Activated CD8-positive, alpha-beta T cell treated with anti-CD3 and anti-CD28 coated beads, Interleukin-2, amount 10 ng/mL, durations not matched to agents 7 days and 5 days (primary cell): Measurements from ENCODE around the gene POU2F1. TPM values are rescaled to one million over a fixed set of nuclear protein-coding genes. Genes with fewer than 3 reads are reported as not detected.

Experiments
- ATAC-seq: fragments of 150-1000 bp; cut with Tn5 transposase; one replicate; pipeline ENCODE4 v1.10.0; 2021; ENCODE audit warnings: moderate library complexity
- CTCF ChIA-PET: fragments of 350-600 bp; sonication (Branson Sonifier 250); formaldehyde crosslinking; loops from one replicate; lab custom pipeline; 2021; ENCODE audit warnings: antibody characterized with exemption; lab: Charles Lee
- POLR2A ChIA-PET: fragments of 350-600 bp; sonication (Branson Sonifier 250); formaldehyde crosslinking; loops from one replicate; lab custom pipeline; 2021; ENCODE audit warnings: antibody characterized with exemption; lab: Charles Lee
- DNase-seq: peaks from one replicate; pipeline ENCODE4 v3.0.0-alpha.2; 2020
- H3K27ac Mint-ChIP-seq: one replicate; pipeline ENCODE4 v1.8.0; 2021; ENCODE audit warnings: mild to moderate bottlenecking, mixed read lengths
- H3K27me3 Mint-ChIP-seq: one replicate; pipeline ENCODE4 v1.8.0; 2021; ENCODE audit warnings: low read depth, mixed read lengths
- H3K36me3 Mint-ChIP-seq: one replicate; pipeline ENCODE4 v1.8.0; 2021; ENCODE audit warnings: low read depth, mixed read lengths
- H3K4me1 Mint-ChIP-seq: one replicate; pipeline ENCODE4 v1.8.0; 2021; ENCODE audit warnings: low read depth, mixed read lengths
- H3K4me3 Mint-ChIP-seq: one replicate; pipeline ENCODE4 v1.8.0; 2021; ENCODE audit warnings: mild to moderate bottlenecking, mixed read lengths
- H3K9me3 Mint-ChIP-seq: one replicate; pipeline ENCODE4 v1.8.0; 2022; ENCODE audit warnings: mixed read lengths; ENCODE audit not compliant: insufficient read depth
- total RNA-seq, 2 experiments: library from RNA; stranded (reverse); gene quantifications; one replicate each; pipeline ENCODE4 v1.2.3, GENCODE V29; 2021

POU2F1 gene
- total RNA-seq, 2 experiments from 2014 or later, result 22.7 to 23.3 TPM

DNA sequence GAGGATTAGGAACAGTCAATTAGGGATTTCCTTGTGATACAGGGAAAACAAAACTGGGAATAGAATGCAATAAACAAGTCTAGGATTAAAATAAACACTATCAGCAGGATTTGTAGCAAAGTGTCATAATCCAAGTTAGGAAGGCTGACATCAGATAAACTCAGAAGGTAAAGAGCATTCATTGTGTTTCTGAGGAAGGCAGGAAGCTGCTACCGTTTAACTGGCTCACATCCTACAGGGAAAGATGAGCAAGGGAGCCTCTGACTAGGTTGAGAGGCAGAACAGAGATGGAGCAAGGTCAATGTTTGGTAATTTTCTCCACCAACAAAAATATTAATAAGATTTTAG lies 124.7 kb downstream of the POU2F1 start:
- Mint-ChIP-seq H3K27ac (no peak overlapping the region), H3K27me3 (no peaks in the 10 kb centered on the region), H3K4me1 (peaks cover 3% of the 10 kb centered on the region), H3K36me3 (no peaks in the 10 kb centered on the region), H3K4me3 (no peak overlapping the region), H3K9me3 (no peaks in the 10 kb centered on the region)
- ATAC-seq (no peak), DNase-seq (no peak)
- ChIA-PET CTCF (no interaction called here), POLR2A (no interaction called here)

DNA sequence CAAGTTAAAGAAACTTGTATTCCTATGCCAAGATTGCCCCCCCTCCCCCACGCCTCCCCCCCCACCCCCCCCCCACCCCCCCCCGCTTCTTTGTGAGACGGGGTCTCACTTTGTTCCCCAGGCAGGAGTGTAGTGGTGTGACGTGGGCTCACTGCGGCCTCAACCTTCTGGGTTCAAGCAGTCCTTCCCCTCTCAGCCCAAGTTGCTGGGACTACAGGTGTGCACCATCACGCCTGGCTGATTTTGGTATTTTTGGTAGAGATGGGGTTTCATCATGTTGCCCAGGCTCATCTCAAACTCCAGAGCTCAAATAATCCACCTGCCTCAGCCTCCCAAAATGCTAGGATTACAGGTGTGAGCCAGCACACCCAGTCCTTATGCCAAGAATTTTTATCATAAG lies 136.6 kb downstream of the POU2F1 start:
- DNase-seq, result no peak
- no peak for ATAC-seq
- POLR2A ChIA-PET, result no interaction called here
- no peak overlapping the region for H3K4me3 Mint-ChIP-seq
- H3K9me3 Mint-ChIP-seq, result no peaks in the 10 kb centered on the region
- H3K27me3 Mint-ChIP-seq, result no peaks in the 10 kb centered on the region
- peaks cover 4% of the 10 kb centered on the region for H3K36me3 Mint-ChIP-seq
- no peaks in the 10 kb centered on the region for H3K4me1 Mint-ChIP-seq
- H3K27ac Mint-ChIP-seq, result no peak overlapping the region
- CTCF ChIA-PET, result no interaction called here

DNA sequence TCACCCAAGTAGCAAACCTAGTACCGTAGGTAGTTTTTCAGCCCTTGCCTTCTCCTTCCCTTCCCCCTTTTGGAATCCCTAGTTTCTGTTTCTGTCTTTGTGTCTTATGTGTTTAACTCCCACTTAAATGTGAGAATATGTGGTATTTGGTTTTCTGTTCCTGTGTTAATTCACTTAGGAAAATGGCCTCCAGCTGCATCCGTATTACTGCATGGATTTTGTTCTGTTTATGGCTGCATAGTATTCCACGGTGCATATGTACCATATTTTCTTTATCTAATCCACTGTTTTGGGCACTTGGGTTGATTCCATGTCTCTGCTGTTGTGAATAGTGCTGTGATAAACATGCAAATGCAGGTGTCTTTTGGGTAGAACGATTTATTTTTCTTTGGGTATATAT lies 138.6 kb downstream of the POU2F1 start:
- ChIA-PET POLR2A (no interaction called here), CTCF (no interaction called here)
- Mint-ChIP-seq H3K27me3 (no peaks in the 10 kb centered on the region), H3K9me3 (no peaks in the 10 kb centered on the region), H3K4me1 (no peaks in the 10 kb centered on the region), H3K36me3 (peaks cover 2% of the 10 kb centered on the region), H3K27ac (no peak overlapping the region), H3K4me3 (no peak overlapping the region)
- DNase-seq (no peak), ATAC-seq (no peak)

DNA sequence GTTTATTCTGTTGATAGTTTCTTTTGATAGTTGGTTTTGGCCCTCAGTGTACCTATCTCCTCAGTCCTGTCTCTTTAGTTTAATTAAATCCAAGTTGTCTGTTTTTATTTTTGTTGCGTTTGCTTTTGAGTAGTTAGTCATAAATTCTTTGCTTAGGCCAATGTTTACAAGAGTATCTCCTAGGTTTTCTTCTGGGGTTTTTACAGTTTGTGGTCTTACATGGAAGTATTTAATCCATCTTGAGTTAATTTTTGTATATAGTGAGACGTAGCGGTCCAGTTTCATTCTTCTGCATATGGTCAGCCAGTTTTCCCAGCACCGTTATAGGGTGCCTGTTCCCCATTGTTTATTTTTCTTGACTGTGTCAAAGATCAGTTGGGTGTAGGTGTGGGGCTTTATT lies 139.4 kb downstream of the POU2F1 start:
- Mint-ChIP-seq H3K4me3 (no peak overlapping the region), H3K27ac (no peak overlapping the region), H3K36me3 (peaks cover 2% of the 10 kb centered on the region), H3K9me3 (no peaks in the 10 kb centered on the region), H3K4me1 (no peaks in the 10 kb centered on the region), H3K27me3 (no peaks in the 10 kb centered on the region)
- ATAC-seq (no peak), DNase-seq (no peak)
- ChIA-PET CTCF (no interaction called here), POLR2A (no interaction called here)

- Mint-ChIP-seq H3K9me3 (no peaks in the 10 kb centered on the region), H3K4me1 (no peaks in the 10 kb centered on the region), H3K4me3 (no peak overlapping the region), H3K27me3 (no peaks in the 10 kb centered on the region), H3K27ac (no peak overlapping the region), H3K36me3 (peaks cover 8% of the 10 kb centered on the region)
- POLR2A ChIA-PET, result no interaction called here
- CTCF ChIA-PET, result interaction anchor here (0.7 to 1.5 kb wide), 4 partner anchors 10 to 39 kb away, joined by 3 read pairs; no protein-coding TSS in a partner anchor
- no peak for ATAC-seq
- no peak for DNase-seq
Measured at GRCh38 chr1:167362638-167363037, 142.0 kb downstream of the POU2F1 start.

- Mint-ChIP-seq H3K27me3 (no peaks in the 10 kb centered on the region), H3K9me3 (no peaks in the 10 kb centered on the region), H3K27ac (no peak overlapping the region), H3K36me3 (peaks cover 7% of the 10 kb centered on the region), H3K4me3 (no peak overlapping the region), H3K4me1 (no peaks in the 10 kb centered on the region)
- ATAC-seq (no peak), DNase-seq (no peak)
- ChIA-PET POLR2A (interaction anchor here (0.8 kb wide), 1 partner anchor 144 kb away, joined by 3 read pairs; the partner anchor contains the start of gene POU2F1), CTCF (no interaction called here)
Measured at GRCh38 chr1:167364826-167365225, 144.1 kb downstream of the POU2F1 start.

- ChIA-PET POLR2A (no interaction called here), CTCF (no interaction called here)
- Mint-ChIP-seq H3K27me3 (no peaks in the 10 kb centered on the region), H3K36me3 (peaks cover 6% of the 10 kb centered on the region), H3K4me1 (no peaks in the 10 kb centered on the region), H3K4me3 (no peak overlapping the region), H3K9me3 (no peaks in the 10 kb centered on the region), H3K27ac (no peak overlapping the region)
- ATAC-seq, result no peak
- no peak for DNase-seq
Measured at GRCh38 chr1:167365360-167365759, 144.7 kb downstream of the POU2F1 start.

GRCh38 chr1:167367705-167368104 lies 147.0 kb downstream of the POU2F1 start:
- H3K9me3 Mint-ChIP-seq, result no peaks in the 10 kb centered on the region
- H3K4me3 Mint-ChIP-seq, result no peak overlapping the region
- ATAC-seq (no peak), DNase-seq (no peak)
- H3K27ac Mint-ChIP-seq, result no peak overlapping the region
- H3K36me3 Mint-ChIP-seq, result peaks cover 8% of the 10 kb centered on the region
- POLR2A ChIA-PET, result no interaction called here
- H3K27me3 Mint-ChIP-seq, result no peaks in the 10 kb centered on the region
- H3K4me1 Mint-ChIP-seq, result no peaks in the 10 kb centered on the region
- CTCF ChIA-PET, result interaction anchor here (0.6 kb wide), 1 partner anchor 173 kb away, joined by 3 read pairs; no protein-coding TSS in a partner anchor

- peaks cover 8% of the 10 kb centered on the region for H3K36me3 Mint-ChIP-seq
- H3K27me3 Mint-ChIP-seq, result no peaks in the 10 kb centered on the region
- H3K27ac Mint-ChIP-seq, result no peak overlapping the region
- H3K4me3 Mint-ChIP-seq, result no peak overlapping the region
- ChIA-PET CTCF (interaction anchor here (0.7 to 1.0 kb wide), 2 partner anchors 24 to 165 kb away, joined by 3 to 4 read pairs; no protein-coding TSS in a partner anchor), POLR2A (no interaction called here)
- H3K4me1 Mint-ChIP-seq, result no peaks in the 10 kb centered on the region
- ATAC-seq (no peak), DNase-seq (no peak)
- no peaks in the 10 kb centered on the region for H3K9me3 Mint-ChIP-seq
Measured at GRCh38 chr1:167369175-167369574, 148.5 kb downstream of the POU2F1 start.

DNA sequence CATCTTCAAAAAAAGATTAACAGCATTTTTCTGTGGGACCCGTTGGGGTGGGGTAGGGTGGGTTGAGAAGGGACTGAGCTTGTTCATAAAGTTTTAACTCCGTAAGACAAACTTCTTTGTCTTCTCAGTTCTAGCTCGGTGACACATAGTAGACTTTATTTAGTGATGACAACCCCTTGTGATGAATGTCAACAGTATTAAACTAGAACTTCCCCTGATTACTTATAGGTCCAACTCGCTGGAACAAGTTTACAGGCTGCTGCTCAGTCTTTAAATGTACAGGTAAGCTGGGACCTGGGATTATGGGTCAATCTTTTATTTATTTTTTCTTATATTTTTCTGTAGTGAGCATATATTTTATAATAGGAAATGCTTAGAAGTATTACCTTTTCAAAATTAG lies 149.2 kb downstream of the POU2F1 start:
- no peak for DNase-seq

DNA sequence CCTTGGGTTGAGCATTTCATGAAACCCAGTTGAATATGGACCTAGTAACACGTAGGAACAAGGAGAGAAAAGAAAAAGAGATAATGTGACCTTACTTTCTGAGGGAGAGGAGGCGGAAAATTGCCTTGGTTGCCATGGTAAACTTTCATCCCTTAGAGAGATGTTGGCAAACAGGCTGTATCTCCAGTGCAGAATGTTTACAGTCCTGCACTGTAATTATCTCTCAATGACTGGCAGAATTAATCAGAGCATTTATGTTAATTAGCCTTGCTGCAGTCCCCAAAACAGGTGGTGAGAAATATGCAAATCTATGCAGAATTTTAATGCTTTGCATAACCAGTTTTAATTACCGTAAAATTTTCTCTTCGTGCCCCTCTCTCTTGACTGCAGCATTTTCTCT lies 150.3 kb downstream of the POU2F1 start:
- Mint-ChIP-seq H3K4me1 (no peaks in the 10 kb centered on the region), H3K36me3 (peaks cover 8% of the 10 kb centered on the region), H3K4me3 (no peak overlapping the region), H3K9me3 (no peaks in the 10 kb centered on the region), H3K27me3 (no peaks in the 10 kb centered on the region), H3K27ac (no peak overlapping the region)
- CTCF ChIA-PET, result interaction anchor here (0.9 kb wide), 1 partner anchor 151 kb away, joined by 4 read pairs; no protein-coding TSS in a partner anchor
- POLR2A ChIA-PET, result no interaction called here
- no peak for DNase-seq
- ATAC-seq, result no peak

More for the DNA sequence above, 149.2 kb downstream of the POU2F1 start:
- H3K36me3 Mint-ChIP-seq, result peaks cover 8% of the 10 kb centered on the region
- no peaks in the 10 kb centered on the region for H3K4me1 Mint-ChIP-seq
- no peaks in the 10 kb centered on the region for H3K9me3 Mint-ChIP-seq
- H3K27ac Mint-ChIP-seq, result no peak overlapping the region
- no peak overlapping the region for H3K4me3 Mint-ChIP-seq
- no peak for ATAC-seq
- no peaks in the 10 kb centered on the region for H3K27me3 Mint-ChIP-seq
- POLR2A ChIA-PET, result no interaction called here
- CTCF ChIA-PET, result interaction anchor here (0.7 kb wide), 1 partner anchor 23 kb away, joined by 3 read pairs; no protein-coding TSS in a partner anchor

- Mint-ChIP-seq H3K27ac (no peak overlapping the region), H3K4me3 (no peak overlapping the region), H3K9me3 (no peaks in the 10 kb centered on the region), H3K4me1 (no peaks in the 10 kb centered on the region), H3K27me3 (no peaks in the 10 kb centered on the region), H3K36me3 (peaks cover 8% of the 10 kb centered on the region)
- DNase-seq, result no peak
- ChIA-PET POLR2A (no interaction called here), CTCF (interaction anchor here (1.0 to 1.6 kb wide), 4 partner anchors 15 to 167 kb away, joined by 3 to 7 read pairs (median 4); no protein-coding TSS in a partner anchor)
- ATAC-seq, result no peak
Measured at GRCh38 chr1:167373398-167373797, 152.7 kb downstream of the POU2F1 start.

GRCh38 chr1:167373986-167374385 lies 153.3 kb downstream of the POU2F1 start:
- Mint-ChIP-seq H3K4me1 (no peaks in the 10 kb centered on the region), H3K4me3 (no peak overlapping the region), H3K27ac (no peak overlapping the region), H3K27me3 (no peaks in the 10 kb centered on the region), H3K9me3 (no peaks in the 10 kb centered on the region), H3K36me3 (peaks cover 8% of the 10 kb centered on the region)
- CTCF ChIA-PET, result interaction anchor here (0.9 to 1.6 kb wide), 8 partner anchors 10 to 166 kb away, joined by 3 to 7 read pairs (median 4); no protein-coding TSS in a partner anchor
- POLR2A ChIA-PET, result no interaction called here
- ATAC-seq, result no peak
- no peak for DNase-seq
